ENCODE data around the gene SERPINA5. TPM values are rescaled to one million over a fixed set of nuclear protein-coding genes. Genes with fewer than 3 reads are reported as not detected.

Gene SERPINA5
- polyA plus RNA-seq, 2 of the 4 experiments (the other 2 are of a cell fraction), result 0.74 to 0.78 TPM

DNA sequence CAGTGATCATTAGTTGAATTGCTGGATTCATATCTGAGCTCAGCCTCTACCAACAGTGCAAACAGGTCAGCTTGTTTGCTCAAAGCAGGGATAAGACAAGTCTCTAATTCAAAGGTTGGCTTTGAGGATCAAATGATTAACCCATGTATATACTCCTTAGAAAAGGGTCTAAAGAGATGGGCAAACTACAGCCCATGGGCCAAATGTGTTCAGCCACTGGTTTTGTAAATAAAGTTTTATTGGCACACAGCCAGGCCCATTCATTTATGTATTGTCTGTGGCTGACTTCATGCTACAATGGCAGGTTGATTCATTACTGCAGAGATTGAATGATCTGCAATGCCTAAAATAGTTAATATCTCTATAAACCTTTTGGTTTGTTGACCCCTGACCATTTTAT is 16.8 kb upstream of the SERPINA5 start (continued):
- TF ChIP-seq, protein P1, sequence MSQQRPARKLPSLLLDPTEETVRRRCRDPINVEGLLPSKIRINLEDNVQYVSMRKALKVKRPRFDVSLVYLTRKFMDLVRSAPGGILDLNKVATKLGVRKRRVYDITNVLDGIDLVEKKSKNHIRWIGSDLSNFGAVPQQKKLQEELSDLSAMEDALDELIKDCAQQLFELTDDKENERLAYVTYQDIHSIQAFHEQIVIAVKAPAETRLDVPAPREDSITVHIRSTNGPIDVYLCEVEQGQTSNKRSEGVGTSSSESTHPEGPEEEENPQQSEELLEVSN (IDR thresholded peaks at IDR 0.05; ENCODE audit: borderline replicate concordance, low read depth), result no peak
- TF ChIP-seq CHD2 (IDR thresholded peaks at IDR 0.05; ENCODE audit: low read length, partially characterized antibody), result no peak

DNA sequence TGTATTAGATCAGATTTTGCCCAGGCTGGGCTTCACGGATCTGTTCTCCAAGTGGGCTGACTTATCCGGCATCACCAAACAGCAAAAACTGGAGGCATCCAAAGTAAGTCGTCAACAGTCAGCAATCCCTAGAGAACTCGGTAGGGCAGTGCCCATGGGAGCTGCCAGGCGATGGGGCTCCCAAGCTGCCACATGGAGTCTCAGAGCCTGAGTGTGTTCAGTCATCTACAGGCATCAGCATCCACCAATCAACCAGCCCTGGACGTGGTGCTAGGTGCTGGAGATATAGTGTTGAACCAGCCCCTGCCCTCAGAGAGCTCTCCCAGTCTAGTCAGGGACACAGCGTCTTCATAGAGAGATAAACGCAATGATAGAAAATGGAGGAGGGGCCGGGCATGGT is 13.0 kb upstream of the SERPINA5 start:
- TF ChIP-seq CHD2 (IDR thresholded peaks at IDR 0.05; ENCODE audit: low read length, partially characterized antibody), result no peak
- TF ChIP-seq JUNB (IDR thresholded peaks at IDR 0.05), result no peak
- TF ChIP-seq TFCP2L1 (CRISPR knock-in tag; IDR thresholded peaks at IDR 0.05), result no peak
- no peak for TF ChIP-seq ESRRA (IDR thresholded peaks at IDR 0.05; ENCODE audit: borderline replicate concordance, low read length)
- TF ChIP-seq RARB (CRISPR knock-in tag; IDR thresholded peaks at IDR 0.05), result no peak
- no peak for TF ChIP-seq HEYL (CRISPR knock-in tag; IDR thresholded peaks at IDR 0.05)
- TF ChIP-seq ZFP36 (IDR thresholded peaks at IDR 0.05; ENCODE audit: borderline replicate concordance, partially characterized antibody), result no peak
- no peak for TF ChIP-seq RCOR1 (IDR thresholded peaks at IDR 0.05; ENCODE audit: low read depth, low read length)
- TF ChIP-seq RAD21 (conservative IDR thresholded peaks at IDR 0.05 in 1 of 2, IDR thresholded peaks at IDR 0.05 in 1 of 2), result no peak
- no peak for TF ChIP-seq NR3C1 (IDR thresholded peaks at IDR 0.05)
- no peak for TF ChIP-seq KDM1A (IDR thresholded peaks at IDR 0.05; ENCODE audit: low read depth)
- TF ChIP-seq, protein P1 (IDR thresholded peaks at IDR 0.05; ENCODE audit: borderline replicate concordance, low read depth), result no peak
- no peak for TF ChIP-seq RNF2 (IDR thresholded peaks at IDR 0.05; ENCODE audit: borderline replicate concordance, low read depth)
- no peak for TF ChIP-seq FOSB (CRISPR knock-in tag; IDR thresholded peaks at IDR 0.05)
- no peak for TF ChIP-seq EP300 (IDR thresholded peaks at IDR 0.05)
- Histone ChIP-seq H3K4me2 (no peak overlapping the region), H3K9me3 (no peaks in the 10 kb centered on the region), H3K4me3 (no peak overlapping the region), H3K4me1 (no peaks in the 10 kb centered on the region), H3K27ac (no peak overlapping the region)
- ATAC-seq (no peak), FAIRE-seq (no peak), DNase-seq (ENCODE audit: low read depth in 1 of 2, low spot score in 1 of 2) (no peak)
- POLR2A ChIA-PET, result no interaction called here
- CTCF ChIA-PET, result interaction anchor here (0.7 to 3.7 kb wide), 5 partner anchors 18 to 849 kb away, joined by 3 to 20 read pairs (median 3); no protein-coding TSS in a partner anchor
- 46% methylated on average over 7 of the region's 9 CpGs for WGBS (ENCODE audit: missing lambda C conversion rate)

DNA sequence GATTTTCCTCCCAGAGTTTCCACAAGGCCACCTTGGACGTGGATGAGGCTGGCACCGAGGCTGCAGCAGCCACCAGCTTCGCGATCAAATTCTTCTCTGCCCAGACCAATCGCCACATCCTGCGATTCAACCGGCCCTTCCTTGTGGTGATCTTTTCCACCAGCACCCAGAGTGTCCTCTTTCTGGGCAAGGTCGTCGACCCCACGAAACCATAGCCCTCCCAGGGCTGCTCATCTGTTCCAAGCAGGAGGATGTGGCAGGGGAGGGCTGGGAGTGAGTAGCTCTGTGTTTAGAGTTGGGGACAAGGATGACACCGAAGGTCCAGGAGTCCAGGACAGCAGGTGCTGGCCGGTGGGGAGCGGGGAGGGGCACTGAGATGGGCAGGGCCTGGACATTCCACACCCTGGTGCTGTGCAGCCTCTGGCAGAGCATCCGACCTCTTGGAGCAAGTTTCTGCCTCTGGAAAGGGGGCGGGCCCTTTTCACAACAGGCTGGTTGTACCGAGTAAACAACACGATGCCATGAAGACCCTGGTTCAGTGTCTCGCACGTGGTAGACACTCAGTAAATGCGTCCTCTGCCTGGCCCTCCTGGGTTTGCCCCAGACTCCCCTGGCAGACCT is 11.7 kb upstream of the SERPINA5 start:
- no peak overlapping the region for H3K4me2 ChIP-seq
- no peak for FAIRE-seq
- no peak for DNase-seq (ENCODE audit: low read depth in 1 of 2, low spot score in 1 of 2)
- POLR2A ChIA-PET, result no interaction called here
- no peak for TF ChIP-seq EP300 (IDR thresholded peaks at IDR 0.05)
- no peak for TF ChIP-seq CHD4 (IDR thresholded peaks at IDR 0.05; ENCODE audit: borderline replicate concordance)
- TF ChIP-seq, protein P2, sequence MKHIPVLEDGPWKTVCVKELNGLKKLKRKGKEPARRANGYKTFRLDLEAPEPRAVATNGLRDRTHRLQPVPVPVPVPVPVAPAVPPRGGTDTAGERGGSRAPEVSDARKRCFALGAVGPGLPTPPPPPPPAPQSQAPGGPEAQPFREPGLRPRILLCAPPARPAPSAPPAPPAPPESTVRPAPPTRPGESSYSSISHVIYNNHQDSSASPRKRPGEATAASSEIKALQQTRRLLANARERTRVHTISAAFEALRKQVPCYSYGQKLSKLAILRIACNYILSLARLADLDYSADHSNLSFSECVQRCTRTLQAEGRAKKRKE (CRISPR knock-in tag; IDR thresholded peaks at IDR 0.05; ENCODE audit: low read depth), result no peak
- no peak for TF ChIP-seq RFX5 (IDR thresholded peaks at IDR 0.05)
- TF ChIP-seq, protein P3, sequence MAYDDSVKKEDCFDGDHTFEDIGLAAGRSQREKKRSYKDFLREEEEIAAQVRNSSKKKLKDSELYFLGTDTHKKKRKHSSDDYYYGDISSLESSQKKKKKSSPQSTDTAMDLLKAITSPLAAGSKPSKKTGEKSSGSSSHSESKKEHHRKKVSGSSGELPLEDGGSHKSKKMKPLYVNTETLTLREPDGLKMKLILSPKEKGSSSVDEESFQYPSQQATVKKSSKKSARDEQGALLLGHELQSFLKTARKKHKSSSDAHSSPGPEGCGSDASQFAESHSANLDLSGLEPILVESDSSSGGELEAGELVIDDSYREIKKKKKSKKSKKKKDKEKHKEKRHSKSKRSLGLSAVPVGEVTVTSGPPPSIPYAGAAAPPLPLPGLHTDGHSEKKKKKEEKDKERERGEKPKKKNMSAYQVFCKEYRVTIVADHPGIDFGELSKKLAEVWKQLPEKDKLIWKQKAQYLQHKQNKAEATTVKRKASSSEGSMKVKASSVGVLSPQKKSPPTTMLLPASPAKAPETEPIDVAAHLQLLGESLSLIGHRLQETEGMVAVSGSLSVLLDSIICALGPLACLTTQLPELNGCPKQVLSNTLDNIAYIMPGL (CRISPR knock-in tag; IDR thresholded peaks at IDR 0.05; ENCODE audit: borderline replicate concordance), result no peak
- no peak for TF ChIP-seq MAFK (IDR thresholded peaks at IDR 0.05; ENCODE audit: partially characterized antibody)
- no peak for TF ChIP-seq ESRRA (IDR thresholded peaks at IDR 0.05; ENCODE audit: borderline replicate concordance, low read length)
- TF ChIP-seq TFCP2L1 (CRISPR knock-in tag; IDR thresholded peaks at IDR 0.05), result no peak
- TF ChIP-seq CEBPB (IDR thresholded peaks at IDR 0.05), result no peak
- no peak for TF ChIP-seq HOXB5 (CRISPR knock-in tag; IDR thresholded peaks at IDR 0.05)
- TF ChIP-seq CBX8 (IDR thresholded peaks at IDR 0.05), result no peak
- no peak for TF ChIP-seq ZFP36 (IDR thresholded peaks at IDR 0.05; ENCODE audit: borderline replicate concordance, partially characterized antibody)
- TF ChIP-seq, protein P4, sequence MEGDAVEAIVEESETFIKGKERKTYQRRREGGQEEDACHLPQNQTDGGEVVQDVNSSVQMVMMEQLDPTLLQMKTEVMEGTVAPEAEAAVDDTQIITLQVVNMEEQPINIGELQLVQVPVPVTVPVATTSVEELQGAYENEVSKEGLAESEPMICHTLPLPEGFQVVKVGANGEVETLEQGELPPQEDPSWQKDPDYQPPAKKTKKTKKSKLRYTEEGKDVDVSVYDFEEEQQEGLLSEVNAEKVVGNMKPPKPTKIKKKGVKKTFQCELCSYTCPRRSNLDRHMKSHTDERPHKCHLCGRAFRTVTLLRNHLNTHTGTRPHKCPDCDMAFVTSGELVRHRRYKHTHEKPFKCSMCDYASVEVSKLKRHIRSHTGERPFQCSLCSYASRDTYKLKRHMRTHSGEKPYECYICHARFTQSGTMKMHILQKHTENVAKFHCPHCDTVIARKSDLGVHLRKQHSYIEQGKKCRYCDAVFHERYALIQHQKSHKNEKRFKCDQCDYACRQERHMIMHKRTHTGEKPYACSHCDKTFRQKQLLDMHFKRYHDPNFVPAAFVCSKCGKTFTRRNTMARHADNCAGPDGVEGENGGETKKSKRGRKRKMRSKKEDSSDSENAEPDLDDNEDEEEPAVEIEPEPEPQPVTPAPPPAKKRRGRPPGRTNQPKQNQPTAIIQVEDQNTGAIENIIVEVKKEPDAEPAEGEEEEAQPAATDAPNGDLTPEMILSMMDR (IDR thresholded peaks at IDR 0.05), result no peak
- TF ChIP-seq BHLHE40 (IDR thresholded peaks at IDR 0.05; ENCODE audit: low read depth, low read length), result no peak
- TF ChIP-seq FOXS1 (CRISPR knock-in tag; IDR thresholded peaks at IDR 0.05), result no peak
- TF ChIP-seq POLR2AphosphoS2 (conservative IDR thresholded peaks at IDR 0.05; ENCODE audit: low read length), result no peak
- WGBS (ENCODE audit: missing lambda C conversion rate), result 72% methylated on average over 19 of the region's 20 CpGs
- H3K4me3 ChIP-seq, result no peak overlapping the region
- H3K9me3 ChIP-seq, result no peaks in the 10 kb centered on the region
- CTCF ChIA-PET, result interaction anchor here (0.7 to 3.7 kb wide), 3 partner anchors 7 to 315 kb away, joined by 3 to 20 read pairs (median 3); no protein-coding TSS in a partner anchor
- ATAC-seq, result no peak; a peak in 1 of 6 replicates
- no peaks in the 10 kb centered on the region for H3K4me1 ChIP-seq
- H3K27ac ChIP-seq, result no peak overlapping the region

All from A549 (cell line).